Measurements from ENCODE around the gene DMP1. TPM values are rescaled to one million over a fixed set of nuclear protein-coding genes. Genes with fewer than 3 reads are reported as not detected.

DMP1 gene
- total RNA-seq, 4 donors from 2014 or later, result not detected

DNA sequence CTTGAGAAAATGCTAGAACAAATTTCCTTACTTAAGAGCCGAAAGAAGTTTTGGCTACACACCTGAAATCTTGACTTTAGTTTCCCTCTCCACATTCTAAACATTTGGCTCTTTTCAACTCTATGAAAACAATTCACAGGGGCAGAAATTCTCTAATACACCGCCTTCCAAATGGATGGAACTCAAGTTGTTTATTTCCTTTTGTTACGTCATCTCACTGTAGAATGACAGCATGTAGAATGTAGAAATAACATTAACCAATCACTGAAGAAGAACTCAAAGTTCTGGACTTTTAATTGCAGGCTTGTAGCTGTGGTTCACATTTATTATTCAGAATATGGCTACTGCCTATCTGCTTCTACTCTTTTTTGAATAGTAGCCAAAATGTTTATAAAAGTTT lies 1.9 kb downstream of the DMP1 start:
- TF ChIP-seq, protein P1, sequence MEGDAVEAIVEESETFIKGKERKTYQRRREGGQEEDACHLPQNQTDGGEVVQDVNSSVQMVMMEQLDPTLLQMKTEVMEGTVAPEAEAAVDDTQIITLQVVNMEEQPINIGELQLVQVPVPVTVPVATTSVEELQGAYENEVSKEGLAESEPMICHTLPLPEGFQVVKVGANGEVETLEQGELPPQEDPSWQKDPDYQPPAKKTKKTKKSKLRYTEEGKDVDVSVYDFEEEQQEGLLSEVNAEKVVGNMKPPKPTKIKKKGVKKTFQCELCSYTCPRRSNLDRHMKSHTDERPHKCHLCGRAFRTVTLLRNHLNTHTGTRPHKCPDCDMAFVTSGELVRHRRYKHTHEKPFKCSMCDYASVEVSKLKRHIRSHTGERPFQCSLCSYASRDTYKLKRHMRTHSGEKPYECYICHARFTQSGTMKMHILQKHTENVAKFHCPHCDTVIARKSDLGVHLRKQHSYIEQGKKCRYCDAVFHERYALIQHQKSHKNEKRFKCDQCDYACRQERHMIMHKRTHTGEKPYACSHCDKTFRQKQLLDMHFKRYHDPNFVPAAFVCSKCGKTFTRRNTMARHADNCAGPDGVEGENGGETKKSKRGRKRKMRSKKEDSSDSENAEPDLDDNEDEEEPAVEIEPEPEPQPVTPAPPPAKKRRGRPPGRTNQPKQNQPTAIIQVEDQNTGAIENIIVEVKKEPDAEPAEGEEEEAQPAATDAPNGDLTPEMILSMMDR (IDR thresholded peaks at IDR 0.05), result no peak
- TF ChIP-seq POLR2A (IDR thresholded peaks at IDR 0.05), result no peak
- no peak for TF ChIP-seq EP300 (IDR thresholded peaks at IDR 0.05)
- no peaks in the 10 kb centered on the region for H3K9me3 ChIP-seq
- no peak for ATAC-seq
- H3K36me3 ChIP-seq, result no peaks in the 10 kb centered on the region
- H3K4me3 ChIP-seq, result no peak overlapping the region
- H3K27ac ChIP-seq, result no peak overlapping the region
- no peaks in the 10 kb centered on the region for H3K4me1 ChIP-seq
- H3K27me3 ChIP-seq, result no peaks in the 10 kb centered on the region
- WGBS, 2 donors (ENCODE audit: low coverage in 1 of 2), result 76 to 86% methylated on average over 3 of the region's 3 CpGs

DNA sequence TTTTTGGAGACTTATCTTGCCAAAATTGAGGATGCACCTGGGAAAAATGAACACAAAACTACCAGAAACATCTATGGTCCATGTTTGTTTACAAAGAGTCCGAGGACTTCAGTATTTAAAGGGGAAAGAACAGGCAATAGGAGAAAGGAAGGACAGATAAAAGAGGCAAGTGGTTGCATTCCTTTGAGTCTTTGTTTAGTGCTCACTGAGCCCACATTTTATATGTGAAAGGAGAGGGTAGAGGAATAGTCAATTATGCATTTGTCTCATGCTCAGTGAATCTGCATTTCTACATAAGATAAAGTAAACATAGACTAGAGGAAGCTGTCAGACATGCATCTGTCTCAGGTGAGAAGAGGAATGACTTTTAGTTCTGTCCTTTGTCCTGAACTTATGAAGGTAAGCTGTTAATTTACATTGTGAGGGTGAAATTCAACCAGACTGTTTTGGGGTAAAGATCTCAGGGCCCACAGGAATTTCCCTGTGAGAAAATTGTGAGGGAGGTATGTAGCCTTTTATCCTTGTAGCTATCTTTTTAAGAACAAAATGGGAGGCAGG lies 4.5 kb downstream of the DMP1 start:
- Histone ChIP-seq H3K9me3 (no peaks in the 10 kb centered on the region), H3K36me3 (no peaks in the 10 kb centered on the region), H3K4me1 (peaks cover 0 to 6% (median 2%) of the 10 kb centered on the region in 3 donors), H3K27me3 (no peaks in the 10 kb centered on the region), H3K27ac (no peak overlapping the region), H3K4me3 (no peak overlapping the region)
- ATAC-seq, result no peak
- TF ChIP-seq POLR2A (IDR thresholded peaks at IDR 0.05) (no peak), EP300 (IDR thresholded peaks at IDR 0.05) (no peak), POLR2AphosphoS5 (IDR thresholded peaks at IDR 0.05) (no peak)
- TF ChIP-seq, protein P1 (IDR thresholded peaks at IDR 0.05), result no peak
- 71% methylated on average over 1 of the region's 1 CpG for WGBS, 2 donors (ENCODE audit: low coverage in 1 of 2)

DNA sequence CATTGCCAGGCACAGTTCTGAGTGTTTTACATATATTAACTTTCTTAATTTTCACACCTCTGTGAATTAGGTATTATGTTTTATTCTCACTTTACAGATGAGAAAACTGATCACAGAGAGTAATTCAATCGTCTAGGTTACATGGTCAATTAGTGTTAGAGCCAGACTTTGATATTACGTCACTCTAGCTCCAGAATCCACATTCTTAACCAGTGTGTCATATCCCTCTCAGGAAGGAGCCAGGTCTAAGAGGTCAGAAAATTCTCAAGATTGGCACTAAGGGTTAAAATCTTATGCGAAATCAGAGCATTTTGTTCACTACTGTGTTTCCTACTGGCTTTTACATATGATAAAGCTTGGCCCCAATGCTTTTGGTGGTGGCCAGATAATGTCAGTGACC lies 7.4 kb downstream of the DMP1 start:
- no peaks in the 10 kb centered on the region for H3K27me3 ChIP-seq
- no peaks in the 10 kb centered on the region for H3K36me3 ChIP-seq
- no peak overlapping the region for H3K4me3 ChIP-seq
- TF ChIP-seq EP300 (IDR thresholded peaks at IDR 0.05) (no peak), POLR2AphosphoS5 (IDR thresholded peaks at IDR 0.05) (no peak), POLR2A (IDR thresholded peaks at IDR 0.05) (no peak)
- TF ChIP-seq, protein P1 (IDR thresholded peaks at IDR 0.05), result no peak
- WGBS, 2 donors (ENCODE audit: low coverage in 1 of 2), result 61 to 100% methylated on average over 1 to 3 of the region's 3 CpGs
- no peak for ATAC-seq
- H3K9me3 ChIP-seq, result no peaks in the 10 kb centered on the region
- peaks cover 0 to 13% (median 2%) of the 10 kb centered on the region in 3 donors for H3K4me1 ChIP-seq
- no peak overlapping the region for H3K27ac ChIP-seq

DNA sequence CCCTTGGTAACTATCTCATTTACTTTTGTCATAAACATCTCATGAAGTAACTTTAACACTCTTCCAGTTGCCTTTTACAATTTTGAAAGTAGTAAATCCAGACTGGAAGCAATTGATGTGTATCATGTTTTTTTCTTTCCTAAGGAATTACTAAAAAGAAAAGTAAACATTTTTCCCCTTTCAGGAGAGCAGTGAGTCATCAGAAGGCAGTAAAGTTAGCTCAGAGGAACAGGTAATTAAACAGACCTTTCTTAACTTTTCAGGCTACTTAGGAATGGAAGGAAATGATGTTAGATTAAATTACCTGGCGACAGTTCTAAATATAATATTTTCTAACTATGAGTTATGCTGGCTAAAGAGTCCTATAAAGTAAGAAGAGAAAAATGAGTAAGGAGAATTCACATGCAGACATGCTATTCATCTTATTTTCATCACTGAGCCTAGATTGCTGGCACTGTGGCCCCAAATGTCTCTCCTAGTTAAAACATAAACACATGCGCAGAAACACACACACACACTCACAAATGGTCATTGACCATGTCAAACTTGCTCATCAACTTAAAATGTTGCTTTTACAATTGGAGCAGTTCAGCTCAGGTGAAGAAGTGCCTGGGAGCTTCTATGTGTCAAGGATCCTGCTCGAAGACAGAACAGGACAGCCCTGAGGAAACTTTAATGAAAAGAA lies 9.3 kb downstream of the DMP1 start:
- Histone ChIP-seq H3K4me3 (no peak overlapping the region), H3K36me3 (no peaks in the 10 kb centered on the region), H3K27ac (peak overlapping the region in 2 of 4 donors; percentile 4 to 14), H3K27me3 (no peaks in the 10 kb centered on the region), H3K9me3 (no peaks in the 10 kb centered on the region), H3K4me1 (peaks cover 0 to 13% (median 2%) of the 10 kb centered on the region in 3 donors)
- no peak for ATAC-seq
- WGBS, 2 donors (ENCODE audit: low coverage in 1 of 2), result 35 to 44% methylated on average over 3 of the region's 3 CpGs
- TF ChIP-seq POLR2A (IDR thresholded peaks at IDR 0.05) (no peak), POLR2AphosphoS5 (IDR thresholded peaks at IDR 0.05) (no peak), EP300 (IDR thresholded peaks at IDR 0.05) (no peak)
- TF ChIP-seq, protein P1 (IDR thresholded peaks at IDR 0.05), result no peak

DNA sequence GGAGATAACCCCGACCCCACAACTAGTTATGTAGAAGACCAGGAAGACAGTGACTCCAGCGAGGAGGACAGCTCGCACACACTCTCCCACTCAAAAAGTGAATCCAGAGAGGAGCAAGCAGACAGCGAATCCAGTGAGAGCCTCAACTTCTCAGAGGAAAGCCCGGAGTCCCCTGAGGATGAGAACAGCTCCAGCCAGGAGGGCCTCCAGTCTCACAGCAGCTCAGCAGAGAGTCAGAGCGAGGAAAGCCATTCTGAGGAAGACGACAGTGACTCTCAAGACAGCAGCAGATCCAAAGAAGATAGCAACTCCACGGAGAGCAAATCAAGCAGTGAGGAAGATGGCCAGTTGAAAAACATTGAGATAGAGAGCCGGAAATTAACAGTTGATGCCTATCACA lies 12.8 kb downstream of the DMP1 start:
- no peak for ATAC-seq
- H3K4me3 ChIP-seq, result no peak overlapping the region
- H3K27me3 ChIP-seq, result no peaks in the 10 kb centered on the region
- no peaks in the 10 kb centered on the region for H3K36me3 ChIP-seq
- TF ChIP-seq EP300 (IDR thresholded peaks at IDR 0.05) (no peak), POLR2AphosphoS5 (IDR thresholded peaks at IDR 0.05) (no peak)
- no peaks in the 10 kb centered on the region for H3K9me3 ChIP-seq
- no peak overlapping the region for H3K27ac ChIP-seq
- 92 to 100% methylated on average over 1 to 7 of the region's 9 CpGs for WGBS, 2 donors (ENCODE audit: low coverage in 1 of 2)
- peaks cover 0 to 13% (median 2%) of the 10 kb centered on the region in 3 donors for H3K4me1 ChIP-seq

All from gastroesophageal sphincter (tissue), 4 donors.